Transverse colon (tissue), 4 donors: Measurements from ENCODE around the gene HEATR9. TPM values are rescaled to one million over a fixed set of nuclear protein-coding genes. Genes with fewer than 3 reads are reported as not detected.

Experiments used
- DNase-seq: peaks from one replicate; pipeline ENCODE4 v3.0.0-alpha.2; 2019
- H3K27ac ChIP-seq, 4 donors: fragments of 200-600 bp; sonication (generic); 2 replicates each; pipeline ENCODE4 v1.5.1; 2016 to 2018; ENCODE audit warnings: inconsistent platforms in 4 of 4
- H3K27me3 ChIP-seq: fragments of 200-600 bp; sonication (generic); 2 replicates; pipeline ENCODE4 v1.5.1; 2017; ENCODE audit warnings: inconsistent platforms
- H3K36me3 ChIP-seq, 4 donors: fragments of 200-600 bp; sonication (generic); 2 replicates each; pipeline ENCODE4 v1.5.1; 2017 to 2019; ENCODE audit warnings: inconsistent platforms in 4 of 4
- H3K4me1 ChIP-seq, 4 donors: fragments of 200-600 bp; sonication (generic); 2 replicates each; pipeline ENCODE4 v1.5.1; 2017 to 2020; ENCODE audit warnings: inconsistent platforms in 4 of 4
- H3K4me3 ChIP-seq, 4 donors: fragments of 200-600 bp; sonication (generic); 1 replicate in 1 of 4; 2 replicates in 3 of 4; pipeline versions ENCODE4 v1.5.1 to v1.6.1; 2017 to 2019; ENCODE audit warnings: inconsistent platforms in 4 of 4
- H3K9me3 ChIP-seq, 2 donors: fragments of 200-600 bp; sonication (generic); 2 replicates each; pipeline ENCODE4 v1.5.1; 2017 to 2019; ENCODE audit warnings: inconsistent platforms in 2 of 2
- CTCF ChIP-seq, 5 experiments: fragments of 200-600 bp in 3 of 5; fragments of 450-650 bp in 2 of 5; sonication (generic) in 3 of 5; IDR thresholded peaks; 1 replicate in 2 of 5; 2 replicates in 3 of 5; pipeline ENCODE4 v1.5.1; 2016 to 2017; ENCODE audit warnings: antibody characterized with exemption in 5 of 5, inconsistent platforms in 3 of 5, mild to moderate bottlenecking in 2 of 5, moderate library complexity in 1 of 5
- EP300 ChIP-seq: sonication (generic); formaldehyde crosslinking; IDR thresholded peaks from one replicate; pipeline ENCODE4 v1.6.1; 2017; ENCODE audit warnings: antibody characterized with exemption, low read depth
- POLR2A ChIP-seq: fragments of 450-650 bp; IDR thresholded peaks from one replicate; pipeline ENCODE4 v1.6.1; 2016; ENCODE audit warnings: antibody characterized with exemption, mild to moderate bottlenecking, moderate library complexity
- POLR2AphosphoS5 ChIP-seq, 3 donors: sonication (generic); formaldehyde crosslinking; IDR thresholded peaks; one replicate each; pipeline ENCODE4 v1.6.1; 2016; ENCODE audit warnings: antibody characterized with exemption in 3 of 3
- WGBS, 2 donors: methylation state at CpG; one replicate each; pipeline ENCODE4 v1.1.5; 2018; ENCODE audit warnings: low coverage in 1 of 2; 5-methylcytosine and 5-hydroxymethylcytosine counted together
- in situ Hi-C, 4 donors: fragments of 200-750 bp; cut with MboI; loops; one replicate each; pipeline versions ENCODE4 v1.15.0 to v1.15.1; 2017; ENCODE audit warnings: low sequenced_read_pairs in 3 of 4, low pct_ligation_motif_present in 1 of 4, low pct_unique_long_range_greater_than_20kb in 1 of 4
- intact Hi-C: fragments of 100-400 bp; cut with DNase I; formaldehyde crosslinking; loops from one replicate; pipeline ENCODE4 v1.15.1; 2023; ENCODE audit warnings: low total_unique reads
- total RNA-seq, 4 donors: library from RNA; depleted of rRNA; stranded (reverse); fragments of >200 nt; gene quantifications; one replicate each; pipeline ENCODE4 v1.1.0, GENCODE V29; 2016

The HEATR9 gene
- not detected for total RNA-seq

GRCh38 chr17:35868737-35869136 lies at the start of gene HEATR9:
TSS of gene HEATR9 (minus strand) at chr17:35868891. CDS start at chr17:35868742, 149 bp downstream.
- WGBS, 2 donors: 79% methylated on average over 3 of the region's 3 CpGs; no CpG with 5 or more reads in 1 of the 2 donors

GRCh38 chr17:35917519-35918213 lies 49.0 kb upstream of the HEATR9 start:
- 94 to 98% methylated on average over 8 to 29 of the region's 29 CpGs for WGBS, 2 donors
- H3K9me3 ChIP-seq: no peaks in the 10 kb centered on the region
- intact Hi-C loops (no loop called here), in situ Hi-C loops (no loop called here)
- TF ChIP-seq EP300: no peak
- no peaks in the 10 kb centered on the region for H3K27me3 ChIP-seq
- no peak overlapping the region for H3K4me3 ChIP-seq
- no peak overlapping the region for H3K27ac ChIP-seq
- no peaks in the 10 kb centered on the region for H3K36me3 ChIP-seq
- H3K4me1 ChIP-seq: no peaks in the 10 kb centered on the region
- no peak for DNase-seq

More at GRCh38 chr17:35868737-35869136, at the start of gene HEATR9:
- Histone ChIP-seq H3K4me3 (no peak within 1 kb of the TSS), H3K27me3 (no peaks in the 10 kb centered on the region), H3K4me1 (peaks cover 0 to 5% (median 0%) of the 10 kb centered on the region in 4 donors), H3K36me3 (no peaks in the 10 kb centered on the region), H3K27ac (no peak within 1 kb of the TSS), H3K9me3 (no peaks in the 10 kb centered on the region)
- DNase-seq: no peak
- in situ Hi-C loops: no loop called here
- TF ChIP-seq POLR2A: no peak
- TF ChIP-seq EP300: no peak
- no peak for TF ChIP-seq POLR2AphosphoS5 (IDR thresholded peaks at IDR 0.05)
- intact Hi-C loops: no loop called here

- Histone ChIP-seq H3K27ac (no peak overlapping the region), H3K36me3 (no peaks in the 10 kb centered on the region), H3K9me3 (no peaks in the 10 kb centered on the region), H3K27me3 (no peaks in the 10 kb centered on the region), H3K4me3 (no peak overlapping the region), H3K4me1 (no peaks in the 10 kb centered on the region)
- intact Hi-C loops (no loop called here), in situ Hi-C loops (no loop called here)
- whole genome bisulfite sequencing, 2 donors: 87 to 100% methylated on average over 1 to 2 of the region's 3 CpGs
- TF ChIP-seq POLR2A (no peak), POLR2AphosphoS5 (IDR thresholded peaks at IDR 0.05) (no peak), CTCF (IDR thresholded peaks at IDR 0.05) (no peak), EP300 (no peak)
- no peak for DNase-seq
These were observed 46.7 kb upstream of the HEATR9 start for GRCh38 chr17:35915153-35915964.

- no peak overlapping the region for H3K4me3 ChIP-seq
- 87% methylated on average over 1 of the region's 1 CpG; no CpG with 5 or more reads in 1 of the 2 donors for WGBS, 2 donors
- H3K9me3 ChIP-seq: no peaks in the 10 kb centered on the region
- in situ Hi-C loops: no loop called here
- no peaks in the 10 kb centered on the region for H3K4me1 ChIP-seq
- H3K27me3 ChIP-seq: no peaks in the 10 kb centered on the region
- intact Hi-C loops: no loop called here
- DNase-seq: no peak
- no peak for TF ChIP-seq CTCF (IDR thresholded peaks at IDR 0.05)
- TF ChIP-seq POLR2AphosphoS5 (IDR thresholded peaks at IDR 0.05): no peak
- no peak for TF ChIP-seq EP300
- TF ChIP-seq POLR2A: no peak
- no peak overlapping the region for H3K27ac ChIP-seq
- H3K36me3 ChIP-seq: no peaks in the 10 kb centered on the region
These were observed 45.7 kb upstream of the HEATR9 start for GRCh38 chr17:35914354-35914753.

- in situ Hi-C loops: no loop called here
- 86% methylated on average over 4 of the region's 4 CpGs; no CpG with 5 or more reads in 1 of the 2 donors for WGBS, 2 donors
- intact Hi-C loops: no loop called here
These were observed 44.9 kb upstream of the HEATR9 start for GRCh38 chr17:35913609-35914008.

More at GRCh38 chr17:35913609-35914008, 44.9 kb upstream of the HEATR9 start:
- Histone ChIP-seq H3K27me3 (no peaks in the 10 kb centered on the region), H3K36me3 (no peaks in the 10 kb centered on the region), H3K9me3 (no peaks in the 10 kb centered on the region), H3K4me1 (no peaks in the 10 kb centered on the region), H3K4me3 (no peak overlapping the region), H3K27ac (no peak overlapping the region)
- DNase-seq: no peak
- no peak for TF ChIP-seq EP300
- no peak for TF ChIP-seq POLR2AphosphoS5 (IDR thresholded peaks at IDR 0.05)
- TF ChIP-seq POLR2A: no peak
- TF ChIP-seq CTCF (IDR thresholded peaks at IDR 0.05): no peak
